Activated CD4-positive, alpha-beta T cell treated with anti-CD3 and anti-CD28 coated beads, Interleukin-2, amount 50 U/mL, for 4 hours (primary cell): Measurements from ENCODE around the gene KRT20.
"Not testable (repeated sequence)": the region's sequence is repeated elsewhere in the genome, so short reads cannot be mapped to it uniquely, and the experiment has no call there.

Experiments
- DNase-seq, 2 experiments: peaks; one replicate each; pipeline ENCODE4 v3.0.0-alpha.2; 2020

The KRT20 gene

DNA sequence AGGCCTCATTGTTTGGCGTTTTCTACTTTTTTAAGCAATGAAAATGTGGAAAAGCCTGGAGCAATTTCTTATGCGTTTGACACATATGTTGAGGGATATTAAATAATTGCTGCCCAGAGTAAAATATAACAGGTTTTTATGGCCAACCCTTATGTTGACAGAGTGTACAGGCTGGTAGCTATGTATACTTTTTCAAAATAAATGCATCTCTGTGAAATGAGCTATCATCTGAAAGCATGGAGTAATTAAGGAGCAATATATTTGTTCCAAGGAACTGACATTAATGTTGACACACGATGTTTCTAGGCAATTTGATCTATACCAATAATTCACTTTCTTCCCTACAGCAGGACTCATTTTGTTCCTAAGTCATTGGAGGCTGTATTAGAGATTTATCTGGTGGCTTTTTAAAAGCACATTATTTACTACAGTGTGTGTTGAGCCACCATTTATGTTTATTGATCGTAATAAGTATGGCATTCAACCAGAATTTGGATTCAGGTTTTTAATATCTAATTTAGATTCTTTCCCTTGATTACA is 11.9 kb upstream of the KRT20 start:
- DNase-seq: no peak

- DNase-seq: no peak
Observed at GRCh38 chr17:40895106-40895730, 10.2 kb upstream of the KRT20 start.

DNA sequence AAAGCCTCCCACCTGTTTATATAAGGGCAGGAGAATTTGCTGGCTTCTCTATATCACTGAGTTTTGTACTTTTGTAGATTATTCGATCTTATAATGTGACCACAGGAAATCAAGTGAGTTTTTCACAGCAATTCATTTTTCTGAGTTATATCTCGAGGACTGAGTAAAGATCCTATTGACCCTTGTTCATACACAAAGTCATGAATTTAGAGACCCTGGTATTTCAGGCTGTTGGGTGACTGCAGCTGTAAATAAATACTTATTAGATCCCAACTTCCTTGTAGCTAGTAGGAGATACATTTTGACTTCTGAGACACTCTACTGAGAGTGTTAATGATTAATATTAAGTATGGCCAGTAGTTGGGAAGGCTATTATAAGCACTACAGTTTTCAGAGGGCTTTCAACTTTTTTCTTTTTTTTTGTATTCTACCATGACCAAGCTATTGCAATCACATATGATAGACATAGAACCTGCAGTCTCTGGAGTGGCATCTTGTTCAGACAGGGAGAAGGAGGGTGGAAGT is 3.2 kb upstream of the KRT20 start:
- no peak for DNase-seq

DNA sequence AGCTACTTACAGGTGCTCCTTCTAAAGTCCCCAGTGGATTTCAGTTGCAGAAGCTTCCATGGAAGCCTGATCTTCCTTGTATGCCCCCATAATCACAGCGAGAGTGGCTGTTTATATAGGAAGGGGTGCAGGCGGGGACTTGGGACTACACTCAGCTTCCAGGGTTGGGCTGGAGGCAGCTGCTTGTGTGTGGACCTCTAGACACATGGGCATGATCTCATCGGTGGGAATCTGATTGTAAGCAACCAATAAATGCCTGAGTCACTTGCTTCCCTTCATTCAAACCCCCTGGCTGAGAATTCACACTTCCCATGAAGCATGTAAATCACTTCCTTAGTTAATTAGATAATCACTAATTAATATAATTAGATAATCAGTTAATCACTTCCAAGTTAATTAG is 1.0 kb upstream of the KRT20 start:
- DNase-seq: no peak

GRCh38 chr17:40883626-40884334 is 1.3 kb downstream of the KRT20 start:
- DNase-seq: no peak

DNA sequence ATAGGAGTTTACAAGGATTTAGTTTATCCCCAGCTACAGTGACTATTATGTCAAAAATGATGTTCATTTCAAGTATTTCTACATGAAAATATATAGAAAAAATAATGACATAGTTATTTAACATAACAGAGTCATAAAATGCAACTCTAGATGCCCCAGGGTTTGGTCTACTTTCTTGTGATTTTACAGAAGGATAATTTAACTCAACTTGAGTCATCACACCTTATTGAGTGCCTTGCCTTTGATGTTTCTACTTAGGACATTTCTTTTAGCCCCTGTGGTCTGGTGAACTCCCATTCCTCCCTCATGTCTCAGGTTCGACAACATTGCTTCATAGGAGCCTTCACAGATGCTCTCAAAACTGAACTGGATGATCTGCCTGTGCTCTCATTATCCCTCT is 2.0 kb downstream of the KRT20 start:
- DNase-seq: no peak

DNA sequence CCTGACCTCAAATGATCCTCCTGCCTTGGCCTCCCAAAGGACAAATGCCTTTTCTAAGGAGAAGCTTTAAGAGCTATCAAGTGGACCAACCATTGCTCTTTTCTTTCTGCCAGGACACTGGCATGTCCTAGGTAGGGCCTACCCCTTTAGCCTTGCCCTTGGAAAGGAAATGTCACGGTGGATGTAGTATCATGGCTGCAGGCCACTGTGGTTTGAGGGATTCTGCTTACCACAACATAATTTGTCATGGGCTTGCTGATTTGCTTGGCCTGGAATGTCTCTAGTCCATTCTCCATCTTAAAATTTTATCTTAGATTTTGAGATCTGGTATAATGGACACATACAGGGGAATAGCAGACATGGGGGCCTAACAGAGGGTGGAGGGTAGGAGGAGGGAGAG is 6.0 kb downstream of the KRT20 start:
- no peak for DNase-seq

DNA sequence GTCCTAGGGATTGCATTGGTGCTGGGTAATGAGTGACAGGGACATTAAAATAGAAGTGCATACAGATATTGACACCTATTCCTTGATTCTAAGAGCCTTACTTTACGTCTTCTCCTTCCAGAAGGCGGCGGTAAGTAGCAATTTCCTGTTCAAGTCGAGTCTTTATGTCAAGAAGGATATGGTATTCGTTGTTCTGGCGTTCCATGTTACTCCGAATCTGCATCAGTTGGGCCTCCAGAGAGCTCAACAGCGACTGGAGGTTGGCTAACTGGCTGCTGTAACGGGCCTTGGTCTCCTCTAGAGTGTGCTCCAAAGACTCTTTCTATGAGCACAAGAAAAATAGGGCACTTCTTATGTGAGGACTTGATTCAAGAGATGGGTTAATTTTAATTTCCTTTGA is 7.0 kb downstream of the KRT20 start:
- DNase-seq: no peak

- DNase-seq: no peak
Observed at GRCh38 chr17:40873801-40874200, 11.2 kb downstream of the KRT20 start.

DNA sequence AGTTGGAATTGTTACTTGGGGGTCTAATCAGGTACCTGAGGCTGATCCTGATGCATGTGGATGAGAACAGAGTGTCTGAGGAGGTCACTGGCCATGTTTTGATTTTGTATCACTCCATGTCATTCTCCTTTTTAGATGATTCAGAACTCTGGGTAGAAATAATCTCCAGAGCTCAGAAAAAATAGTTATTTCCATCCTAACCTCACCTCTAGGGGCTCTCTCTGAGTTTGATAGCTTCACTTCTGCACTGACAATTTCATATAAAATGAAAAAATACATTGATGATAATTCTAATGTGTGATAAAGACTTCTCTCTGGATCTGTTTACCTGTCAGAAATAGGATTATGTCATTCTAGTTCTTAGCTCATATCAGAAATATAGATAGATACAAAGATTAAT is 11.8 kb downstream of the KRT20 start:
- no peak for DNase-seq

DNA sequence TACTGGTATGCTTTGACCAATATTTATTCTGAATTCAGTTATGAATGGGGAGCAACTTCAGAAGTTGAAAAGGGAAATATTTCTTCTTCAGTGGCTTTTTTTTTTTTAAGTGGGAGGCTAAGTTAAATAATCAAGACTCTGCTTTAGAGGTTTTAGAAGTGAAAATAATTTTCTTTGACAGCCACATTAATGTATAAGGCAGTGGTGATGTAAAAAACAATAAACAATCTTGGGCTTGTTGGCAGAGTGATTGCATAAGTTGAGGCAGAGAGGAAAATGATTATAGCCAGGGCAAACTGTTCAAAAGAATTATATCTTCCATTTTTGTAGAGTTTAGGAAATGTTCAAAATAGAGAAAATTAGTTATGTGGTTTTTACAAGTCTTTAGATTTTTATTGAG is 12.6 kb downstream of the KRT20 start:
- DNase-seq: no peak

DNA sequence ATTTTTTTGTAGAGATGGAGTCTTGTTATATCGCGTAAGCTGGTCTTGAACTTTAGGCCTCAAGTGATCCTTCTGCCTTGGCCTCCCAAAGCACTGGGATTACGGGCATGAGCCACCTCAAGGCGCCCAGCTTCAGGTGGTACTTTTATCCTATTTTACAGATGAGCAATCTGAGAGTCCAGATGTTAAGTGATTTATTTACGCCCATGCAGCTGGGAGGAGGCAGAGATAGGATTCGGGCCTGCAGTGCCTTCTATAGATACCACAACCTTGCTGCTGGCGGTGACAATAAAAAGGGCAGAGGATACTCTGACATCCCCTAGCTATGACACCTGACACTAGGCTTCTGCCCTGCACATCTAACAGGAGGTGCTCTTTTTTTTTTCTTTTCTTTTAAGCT is 13.7 kb downstream of the KRT20 start:
- DNase-seq: no peak

DNA sequence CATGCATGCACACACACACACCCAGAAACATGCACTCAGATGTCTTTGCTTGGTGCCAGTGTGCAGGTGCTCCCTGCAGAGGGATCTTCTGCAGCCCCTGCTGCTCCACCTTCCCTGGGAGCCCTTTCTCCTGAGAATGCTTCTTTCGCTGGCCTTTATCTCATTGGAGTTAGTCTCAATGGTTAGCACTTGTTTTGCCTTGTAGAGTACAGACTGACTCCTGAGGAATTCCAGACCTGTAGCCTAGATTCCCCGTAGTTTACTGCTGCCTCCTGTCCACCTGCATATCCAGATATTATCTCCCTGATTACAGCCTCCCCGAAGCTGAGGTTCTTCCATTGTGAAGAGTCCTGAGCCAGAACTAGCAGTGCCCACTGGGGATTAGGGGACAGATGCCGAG is 14.9 kb downstream of the KRT20 start:
- DNase-seq: no peak

GRCh38 chr17:40866838-40867237 is 18.2 kb downstream of the KRT20 start, which contains the start of gene KRT12:
TSS of gene KRT12 (minus strand) at chr17:40867223. CDS start at chr17:40867186, 37 bp downstream.
- DNase-seq: no peak

GRCh38 chr17:40864661-40865390 is 20.2 kb downstream of the KRT20 start:
- DNase-seq: no peak

DNA sequence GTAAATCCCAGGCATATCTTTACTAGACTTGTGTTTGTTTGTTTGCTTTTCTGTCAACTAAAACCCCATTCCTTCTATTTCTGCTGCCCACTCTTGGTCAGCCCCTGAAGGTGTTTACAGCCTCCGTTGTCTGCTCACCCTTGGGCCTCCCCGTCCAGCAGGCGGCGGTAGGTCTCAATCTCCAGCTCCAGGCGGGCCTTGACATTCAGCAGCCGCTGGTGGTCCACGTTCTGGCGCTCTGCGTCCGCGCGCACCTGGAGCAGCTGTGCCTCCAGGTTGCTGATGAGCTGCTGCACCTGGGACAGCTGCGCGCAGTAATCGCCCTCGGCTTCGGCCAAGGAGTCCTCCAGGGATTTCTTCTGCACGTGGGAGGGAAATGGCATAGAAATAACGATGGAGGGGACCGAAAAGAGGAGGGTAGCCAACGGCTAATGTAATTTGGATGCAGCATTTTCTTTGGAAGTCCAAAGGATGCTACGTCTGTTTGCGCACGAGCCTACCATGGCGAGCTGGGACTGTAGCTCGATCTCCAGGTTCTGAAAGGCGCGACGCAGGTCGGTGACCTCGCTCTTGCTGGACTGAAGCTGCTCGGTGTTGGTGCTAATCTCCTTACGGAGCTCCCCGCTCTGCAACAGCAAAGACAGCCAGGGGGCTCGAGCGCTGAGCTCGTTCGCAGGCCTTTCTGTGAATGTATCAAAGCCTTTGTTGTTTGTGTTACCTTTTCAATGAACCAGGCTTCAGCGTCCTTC is 21.9 kb downstream of the KRT20 start:
- DNase-seq: no peak

- no peak for DNase-seq
Observed at GRCh38 chr17:40859536-40859935, 25.5 kb downstream of the KRT20 start.

- DNase-seq: not testable (repeated sequence)
Observed at GRCh38 chr17:40858667-40859066, 26.4 kb downstream of the KRT20 start.

DNA sequence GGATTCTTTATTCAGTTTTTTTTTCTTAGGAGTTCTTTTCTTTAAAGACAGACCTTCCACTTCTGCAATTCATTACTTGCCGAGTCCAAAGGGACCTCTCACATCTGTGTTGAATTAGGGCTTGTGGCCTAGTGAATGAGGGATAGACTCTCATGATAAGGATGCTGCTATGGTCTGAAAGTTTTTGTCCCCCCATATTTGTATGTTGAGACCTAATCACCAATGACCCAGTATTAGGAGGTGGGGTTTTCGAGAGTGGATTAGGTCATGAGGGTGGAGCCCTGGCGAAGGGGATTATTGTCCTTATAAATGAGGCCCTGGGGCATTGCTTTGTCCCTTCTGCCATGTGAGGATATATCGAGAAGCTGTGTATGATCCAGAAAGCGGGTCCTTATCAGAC is 27.5 kb downstream of the KRT20 start:
- DNase-seq: no peak

DNA sequence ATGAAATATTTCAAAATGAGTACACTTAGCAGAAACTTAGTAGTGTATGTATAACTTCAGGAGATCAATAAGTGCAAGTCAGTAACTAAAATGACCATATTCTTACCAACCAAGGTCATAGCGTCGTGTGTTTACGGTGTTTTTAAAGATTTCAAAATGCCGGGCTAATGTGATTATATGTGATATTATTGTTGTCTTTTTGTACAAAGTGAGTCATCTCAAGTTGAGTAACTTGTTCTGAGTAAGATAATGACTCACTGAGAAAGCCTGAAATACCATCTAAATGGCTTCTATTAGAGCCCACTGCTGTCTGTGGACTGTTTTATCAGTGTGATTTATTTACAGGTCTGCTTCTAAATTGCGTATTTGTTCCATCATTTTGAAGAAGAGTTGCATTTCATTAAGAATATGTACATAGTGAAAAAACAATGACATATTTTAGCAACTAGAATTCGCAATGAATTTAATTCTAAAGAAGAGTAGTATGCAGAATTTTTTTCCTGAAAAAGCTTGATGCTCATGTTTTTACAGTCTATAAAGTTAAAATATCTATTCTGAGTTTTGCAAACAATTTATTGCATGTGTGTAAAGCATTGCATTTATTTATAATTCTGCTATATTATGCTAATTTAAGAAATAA is 30.7 kb downstream of the KRT20 start:
- no peak for DNase-seq

DNA sequence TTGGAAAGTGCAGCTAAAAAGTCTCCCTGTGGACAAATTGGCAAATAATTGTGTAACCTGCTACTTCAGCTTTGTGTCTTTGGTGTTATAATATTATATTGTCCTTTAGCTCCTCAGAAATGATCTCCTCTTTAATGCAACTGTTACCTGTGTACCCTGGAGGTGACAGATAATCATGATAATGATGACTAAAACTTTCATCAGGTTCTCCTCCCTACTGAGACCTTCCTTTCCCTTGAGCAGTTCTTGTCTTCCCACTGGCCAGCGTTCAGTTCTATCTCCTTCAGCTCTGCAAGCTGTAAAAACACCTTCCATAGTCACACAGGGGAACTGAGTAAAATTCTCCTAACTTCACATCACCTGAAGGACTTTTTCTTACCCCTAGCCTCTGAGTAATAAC is 32.7 kb downstream of the KRT20 start:
- no peak for DNase-seq

GRCh38 chr17:40850293-40850972 is 34.6 kb downstream of the KRT20 start:
- DNase-seq: no peak
